ENCODE data around the gene SLC47A1. TPM values are rescaled to one million over a fixed set of nuclear protein-coding genes. Genes with fewer than 3 reads are reported as not detected.
"Not testable (repeated sequence)": the region's sequence is repeated elsewhere in the genome, so short reads cannot be mapped to it uniquely, and the experiment has no call there.

The SLC47A1 gene
- total and polyA plus RNA-seq, 2 of the 8 experiments (the other 6 are each of a cell fraction or from before 2014, with no cell fraction given), result 1.5 to 3.6 TPM

DNA sequence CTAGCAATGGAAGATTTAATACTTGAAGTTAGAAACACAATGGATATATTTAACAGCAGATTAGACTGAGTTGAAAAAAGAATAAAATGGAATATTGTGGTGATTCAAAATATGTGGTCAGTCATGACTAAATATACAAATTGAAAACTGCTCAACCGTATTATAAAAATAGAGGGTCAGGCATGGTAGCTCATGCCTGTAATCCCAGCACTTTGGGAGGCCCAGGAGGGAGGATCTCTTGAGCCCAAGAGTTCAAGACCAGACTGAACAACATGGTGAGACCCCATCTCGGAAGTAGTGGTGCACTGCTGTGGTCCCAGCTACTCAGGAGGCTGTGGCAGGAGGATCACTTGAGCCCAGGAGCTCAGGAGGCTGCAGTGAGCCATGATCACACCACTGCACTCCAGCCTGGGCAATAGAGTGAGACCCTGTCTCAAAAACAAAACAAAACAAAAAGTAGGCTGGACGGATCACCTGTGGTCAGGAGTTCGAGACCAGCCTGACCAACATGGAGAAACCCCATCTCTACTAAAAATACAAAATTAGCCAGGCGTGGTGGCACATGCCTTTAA, 24.3 kb upstream of the SLC47A1 start:
- H3K4ac ChIP-seq (replicated peaks; ENCODE audit: insufficient read length, low read depth, low read length); H3K36me3 ChIP-seq (ENCODE audit: control insufficient read depth in 2 of 4, insufficient read depth in 4 of 4, low read length in 3 of 4); H2AFZ ChIP-seq (ENCODE audit: low read length); H3K79me1 ChIP-seq (ENCODE audit: low read depth, low read length); CTCF ChIA-PET (ENCODE audit: partially characterized antibody); H3K4me2 ChIP-seq (ENCODE audit: insufficient read depth in 1 of 2, low read depth in 2 of 2, low read length in 2 of 2); H3K79me2 ChIP-seq (ENCODE audit: control insufficient read depth in 1 of 2, insufficient read depth in 2 of 2, low read length in 2 of 2); H3K23ac ChIP-seq (ENCODE audit: insufficient read length); H2BK20ac ChIP-seq (ENCODE audit: low read length); H2BK120ac ChIP-seq (replicated peaks; ENCODE audit: low read depth, low read length); H3K23me2 ChIP-seq (ENCODE audit: low read depth, low read length); H3K9me3 ChIP-seq (ENCODE audit: insufficient read depth in 2 of 2, low read depth in 1 of 2, low read length in 1 of 2); H2AK5ac ChIP-seq (ENCODE audit: low read depth, low read length); POLR2A ChIA-PET (ENCODE audit: partially characterized antibody); H4K5ac ChIP-seq (ENCODE audit: insufficient read length, low read depth, low read length); H3K18ac ChIP-seq (ENCODE audit: extremely low read depth, low read length); H3K4me1 ChIP-seq (replicated peaks in 1 of 4; ENCODE audit: control insufficient read depth in 3 of 4, insufficient read depth in 4 of 4, low read length in 3 of 4); H2BK12ac ChIP-seq (ENCODE audit: low read depth, low read length); H3K9ac ChIP-seq (replicated peaks in 1 of 4; ENCODE audit: extremely low read depth in 1 of 4, low read depth in 3 of 4, low read length in 3 of 4); H3K4me3 ChIP-seq (ENCODE audit: extremely low read depth in 1 of 4, insufficient read depth in 2 of 4, low read depth in 3 of 4, low read length in 4 of 4); DNase-seq (ENCODE audit: low read depth in 1 of 2, low spot score in 2 of 2); H2BK5ac ChIP-seq (ENCODE audit: low read depth, low read length); H3K27me3 ChIP-seq (replicated peaks in 1 of 4; ENCODE audit: control insufficient read depth in 3 of 4, extremely low read depth in 1 of 4, insufficient read depth in 3 of 4, low read length in 3 of 4); H3K56ac ChIP-seq (replicated peaks; ENCODE audit: insufficient read length, low read depth, low read length); H4K8ac ChIP-seq (ENCODE audit: extremely low read depth, insufficient read depth, low read length); H4K20me1 ChIP-seq (replicated peaks in 1 of 2; ENCODE audit: control insufficient read depth in 1 of 2, insufficient read depth in 2 of 2, low read length in 2 of 2); H2BK15ac ChIP-seq (ENCODE audit: low read length); FAIRE-seq; H4K91ac ChIP-seq (replicated peaks; ENCODE audit: insufficient read length, low read length); H3K27ac ChIP-seq (ENCODE audit: low read depth, low read length); H3K14ac ChIP-seq (ENCODE audit: insufficient read length): not testable (repeated sequence)
- 92% methylated on average over 5 of the region's 5 CpGs; no CpG with 5 or more reads in 1 of the 2 experiments for WGBS, 2 experiments (ENCODE audit: extremely low coverage in 1 of 2, insufficient coverage in 1 of 2, insufficient read length in 1 of 2, insufficient replicate concordance in 2 of 2, low coverage in 1 of 2, low lambda C conversion rate in 2 of 2, missing lambda C conversion rate in 1 of 2)

Data from H1 (cell line).